Panc1 (cell line): ENCODE data around the gene OR2A7. TPM values are rescaled to one million over a fixed set of nuclear protein-coding genes. Genes with fewer than 3 reads are reported as not detected.
"Not testable (repeated sequence)": the region's sequence is repeated elsewhere in the genome, so short reads cannot be mapped to it uniquely, and the experiment has no call there.

Source experiments
- ATAC-seq: fragments of 200-7000 bp; cut with Tn5 transposase; 2 replicates; pipeline ENCODE4 v1.9.1; 2020; ENCODE audit warnings: mild to moderate bottlenecking, moderate library complexity
- BruUV-seq: library from RNA; stranded (reverse); fragments of 400-500 nt; replicated peaks from 2 replicates; lab custom pipeline; 2021; lab: Mats Ljungman, UMichigan
- CTCF ChIA-PET: fragments of 300-600 bp; sonication (Branson Sonifier 250); formaldehyde crosslinking; loops from one replicate; lab custom pipeline; 2022; ENCODE audit warnings: antibody characterized with exemption; lab: Charles Lee
- POLR2A ChIA-PET: fragments of 300-600 bp; sonication (Branson Sonifier 250); formaldehyde crosslinking; loops from one replicate; lab custom pipeline; 2022; ENCODE audit warnings: antibody characterized with exemption; lab: Charles Lee
- DNase-seq: peaks from one replicate; pipeline ENCODE4 v3.0.0-alpha.2; 2010; ENCODE audit warnings: low read depth, low spot score
- H3K27ac ChIP-seq: 2 replicates; pipeline ENCODE4 v1.5.1; 2011; ENCODE audit warnings: mild to moderate bottlenecking, low read length, inconsistent platforms
- H3K27me3 ChIP-seq: fragments of 200-500 bp; sonication (Bioruptor generic); 2 replicates; pipeline ENCODE4 v1.6.0; 2014; ENCODE audit warnings: low read length, inconsistent platforms; ENCODE audit not compliant: control insufficient read depth, insufficient read depth
- H3K36me3 ChIP-seq: fragments of 200-500 bp; sonication (Bioruptor generic); 2 replicates; pipeline ENCODE4 v1.5.1; 2014; ENCODE audit warnings: inconsistent platforms, mild to moderate bottlenecking, low read length, moderate library complexity; ENCODE audit not compliant: control insufficient read depth, insufficient read depth
- H3K4me1 ChIP-seq: 2 replicates; pipeline ENCODE4 v1.5.1; 2011; ENCODE audit warnings: inconsistent platforms, mild to moderate bottlenecking, low read length, moderate library complexity; ENCODE audit not compliant: control insufficient read depth, insufficient read depth
- H3K4me3 ChIP-seq, 2 experiments: 2 replicates each; pipeline ENCODE4 v1.5.1; 2011 to 2012; ENCODE audit warnings: low read depth in 2 of 2, low read length in 2 of 2, mild to moderate bottlenecking in 2 of 2, inconsistent platforms in 1 of 2, moderate library complexity in 1 of 2
- H3K9me3 ChIP-seq: fragments of 200-500 bp; sonication (Bioruptor generic); 2 replicates; pipeline ENCODE4 v1.5.1; 2014; ENCODE audit warnings: low read depth, mild to moderate bottlenecking, inconsistent platforms, low read length, moderate library complexity; ENCODE audit not compliant: control insufficient read depth, insufficient read depth
- in situ Hi-C: cut with HindIII; loops from 2 replicates; pipeline ENCODE4 v1.10.0; 2016; ENCODE audit warnings: low sequenced_read_pairs, low pct_unique_long_range_greater_than_20kb
- intact Hi-C: fragments of 100-400 bp; cut with micrococcal nuclease; formaldehyde crosslinking; loops from one replicate; pipeline ENCODE4 v1.10.0; 2022; ENCODE audit not compliant: unreplicated experiment
- total RNA-seq: library from RNA; stranded (reverse); gene quantifications from one replicate; pipeline ENCODE4 v1.2.1, GENCODE V29; 2021; ENCODE audit not compliant: unreplicated experiment

Gene OR2A7
- total RNA-seq, 1 experiment from 2014 or later: 0.82 TPM

GRCh38 chr7:144293794-144294499 lies 29.4 kb upstream of the OR2A7 start:
- in situ Hi-C loops, POLR2A ChIA-PET, H3K4me1 ChIP-seq, H3K9me3 ChIP-seq, H3K36me3 ChIP-seq, BruUV-seq, CTCF ChIA-PET, H3K4me3 ChIP-seq, DNase-seq, H3K27ac ChIP-seq, intact Hi-C loops, H3K27me3 ChIP-seq: not testable (repeated sequence)
- ATAC-seq: peak; percentile 94

- intact Hi-C loops, POLR2A ChIA-PET: not testable (repeated sequence)
Measured at GRCh38 chr7:144292384-144293161, 28.0 kb upstream of the OR2A7 start.

GRCh38 chr7:144291607-144292006 lies 27.0 kb upstream of the OR2A7 start:
- H3K4me1 ChIP-seq, intact Hi-C loops, BruUV-seq: not testable (repeated sequence)

More at GRCh38 chr7:144292384-144293161, 28.0 kb upstream of the OR2A7 start:
- ATAC-seq, BruUV-seq, H3K4me1 ChIP-seq, H3K9me3 ChIP-seq, CTCF ChIA-PET, DNase-seq, H3K27me3 ChIP-seq, H3K36me3 ChIP-seq, H3K27ac ChIP-seq, in situ Hi-C loops, H3K4me3 ChIP-seq: not testable (repeated sequence)

GRCh38 chr7:144287171-144287784 lies 22.7 kb upstream of the OR2A7 start:
- POLR2A ChIA-PET, H3K36me3 ChIP-seq, DNase-seq, H3K27me3 ChIP-seq, ATAC-seq, in situ Hi-C loops, H3K9me3 ChIP-seq, BruUV-seq, H3K27ac ChIP-seq, CTCF ChIA-PET, H3K4me1 ChIP-seq, intact Hi-C loops, H3K4me3 ChIP-seq: not testable (repeated sequence)

More at GRCh38 chr7:144291607-144292006, 27.0 kb upstream of the OR2A7 start:
- in situ Hi-C loops, POLR2A ChIA-PET, H3K36me3 ChIP-seq, H3K4me3 ChIP-seq, CTCF ChIA-PET, DNase-seq, H3K27me3 ChIP-seq, H3K27ac ChIP-seq, H3K9me3 ChIP-seq, ATAC-seq: not testable (repeated sequence)

- H3K36me3 ChIP-seq, H3K9me3 ChIP-seq, in situ Hi-C loops, BruUV-seq, DNase-seq, CTCF ChIA-PET, H3K27me3 ChIP-seq, H3K4me1 ChIP-seq, POLR2A ChIA-PET, intact Hi-C loops, H3K27ac ChIP-seq, H3K4me3 ChIP-seq: not testable (repeated sequence)
- ATAC-seq: peak; percentile 53; the same call in 1 of the 2 replicates
Measured at GRCh38 chr7:144283716-144284115, 19.1 kb upstream of the OR2A7 start.

GRCh38 chr7:144282490-144282889 lies 17.9 kb upstream of the OR2A7 start:
- H3K36me3 ChIP-seq, ATAC-seq, H3K27me3 ChIP-seq, CTCF ChIA-PET, intact Hi-C loops, BruUV-seq, H3K4me1 ChIP-seq, H3K9me3 ChIP-seq, DNase-seq, H3K4me3 ChIP-seq, in situ Hi-C loops, POLR2A ChIA-PET, H3K27ac ChIP-seq: not testable (repeated sequence)

GRCh38 chr7:144281981-144282380 lies 17.4 kb upstream of the OR2A7 start:
- H3K9me3 ChIP-seq, intact Hi-C loops, H3K4me1 ChIP-seq, POLR2A ChIA-PET, H3K4me3 ChIP-seq, in situ Hi-C loops, CTCF ChIA-PET, BruUV-seq, H3K27me3 ChIP-seq, DNase-seq, H3K36me3 ChIP-seq, H3K27ac ChIP-seq: not testable (repeated sequence)
- ATAC-seq: peak; percentile 42; the same call in 1 of the 2 replicates
